ENCODE data around the gene ROR1.

The ROR1 gene

GRCh38 chr1:64229307-64229706, 455.5 kb downstream of the ROR1 start:
- no peak for TF ChIP-seq CTCF (IDR thresholded peaks at IDR 0.05; ENCODE audit: low read depth, low read length)
- no peak for DNase-seq (ENCODE audit: extremely low read depth, low read depth)
